ENCODE results near the gene NOL9.

DNA sequence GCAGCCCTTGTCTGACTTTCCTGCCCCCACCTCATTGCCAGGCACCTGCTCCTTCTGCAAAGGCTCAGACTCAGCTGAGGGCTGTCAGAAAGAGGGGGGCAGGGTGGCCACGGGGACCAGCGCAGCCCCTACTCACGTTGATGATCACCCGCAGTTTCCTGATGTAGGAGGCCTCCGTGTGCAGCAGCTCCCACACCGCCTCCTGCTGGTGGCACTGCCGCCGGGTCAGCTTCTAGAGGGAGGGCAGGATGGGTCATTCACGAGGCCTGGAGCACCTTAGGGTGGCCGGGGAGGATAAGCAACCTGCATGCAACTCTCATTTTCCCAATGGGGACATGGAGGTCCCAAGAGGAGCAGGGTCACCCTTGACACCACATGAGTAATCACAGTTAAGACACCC, 81.9 kb downstream of the NOL9 start:
- no peak for TF ChIP-seq POLR2A (IDR thresholded peaks at IDR 0.05)
- TF ChIP-seq, protein P1, sequence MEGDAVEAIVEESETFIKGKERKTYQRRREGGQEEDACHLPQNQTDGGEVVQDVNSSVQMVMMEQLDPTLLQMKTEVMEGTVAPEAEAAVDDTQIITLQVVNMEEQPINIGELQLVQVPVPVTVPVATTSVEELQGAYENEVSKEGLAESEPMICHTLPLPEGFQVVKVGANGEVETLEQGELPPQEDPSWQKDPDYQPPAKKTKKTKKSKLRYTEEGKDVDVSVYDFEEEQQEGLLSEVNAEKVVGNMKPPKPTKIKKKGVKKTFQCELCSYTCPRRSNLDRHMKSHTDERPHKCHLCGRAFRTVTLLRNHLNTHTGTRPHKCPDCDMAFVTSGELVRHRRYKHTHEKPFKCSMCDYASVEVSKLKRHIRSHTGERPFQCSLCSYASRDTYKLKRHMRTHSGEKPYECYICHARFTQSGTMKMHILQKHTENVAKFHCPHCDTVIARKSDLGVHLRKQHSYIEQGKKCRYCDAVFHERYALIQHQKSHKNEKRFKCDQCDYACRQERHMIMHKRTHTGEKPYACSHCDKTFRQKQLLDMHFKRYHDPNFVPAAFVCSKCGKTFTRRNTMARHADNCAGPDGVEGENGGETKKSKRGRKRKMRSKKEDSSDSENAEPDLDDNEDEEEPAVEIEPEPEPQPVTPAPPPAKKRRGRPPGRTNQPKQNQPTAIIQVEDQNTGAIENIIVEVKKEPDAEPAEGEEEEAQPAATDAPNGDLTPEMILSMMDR (IDR thresholded peaks at IDR 0.05) = no peak

Measured in stomach (tissue), 4 donors.